ENCODE data around the gene FGF12.

GRCh38 chr3:192186498-192186897 lies 540.8 kb downstream of the FGF12 start:
- TF ChIP-seq, protein P1, sequence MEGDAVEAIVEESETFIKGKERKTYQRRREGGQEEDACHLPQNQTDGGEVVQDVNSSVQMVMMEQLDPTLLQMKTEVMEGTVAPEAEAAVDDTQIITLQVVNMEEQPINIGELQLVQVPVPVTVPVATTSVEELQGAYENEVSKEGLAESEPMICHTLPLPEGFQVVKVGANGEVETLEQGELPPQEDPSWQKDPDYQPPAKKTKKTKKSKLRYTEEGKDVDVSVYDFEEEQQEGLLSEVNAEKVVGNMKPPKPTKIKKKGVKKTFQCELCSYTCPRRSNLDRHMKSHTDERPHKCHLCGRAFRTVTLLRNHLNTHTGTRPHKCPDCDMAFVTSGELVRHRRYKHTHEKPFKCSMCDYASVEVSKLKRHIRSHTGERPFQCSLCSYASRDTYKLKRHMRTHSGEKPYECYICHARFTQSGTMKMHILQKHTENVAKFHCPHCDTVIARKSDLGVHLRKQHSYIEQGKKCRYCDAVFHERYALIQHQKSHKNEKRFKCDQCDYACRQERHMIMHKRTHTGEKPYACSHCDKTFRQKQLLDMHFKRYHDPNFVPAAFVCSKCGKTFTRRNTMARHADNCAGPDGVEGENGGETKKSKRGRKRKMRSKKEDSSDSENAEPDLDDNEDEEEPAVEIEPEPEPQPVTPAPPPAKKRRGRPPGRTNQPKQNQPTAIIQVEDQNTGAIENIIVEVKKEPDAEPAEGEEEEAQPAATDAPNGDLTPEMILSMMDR (IDR thresholded peaks at IDR 0.05) = no peak
- TF ChIP-seq EZH2 (IDR thresholded peaks at IDR 0.05) (no peak), EZH2phosphoT487 (IDR thresholded peaks at IDR 0.05) (no peak)
